ENCODE data around the gene ART4.
A peak's percentile ranks its signal among the peaks of the same experiment; 100 is the strongest.

The ART4 gene

DNA sequence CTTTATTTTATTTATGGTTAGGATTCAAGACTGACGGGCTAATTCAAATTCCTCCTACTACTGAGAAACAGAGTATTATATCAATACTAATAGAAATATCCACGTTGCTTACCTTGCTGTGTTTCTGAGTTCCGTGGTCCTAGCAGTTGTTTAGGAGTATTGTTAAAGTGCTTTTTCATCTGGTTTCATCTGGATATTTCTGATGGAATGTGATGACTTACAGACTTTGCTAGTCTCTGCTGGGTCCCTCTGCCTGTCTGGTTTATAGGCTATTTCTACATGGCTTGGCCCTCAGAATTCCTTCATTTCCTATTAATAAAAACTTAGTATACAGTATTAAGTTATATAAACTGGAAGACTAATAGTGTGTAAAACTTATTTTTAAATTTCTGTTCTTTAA, 29.3 kb downstream of the ART4 start, which contains the start of gene SMCO3:
Gene SMCO3, minus strand, starts transcription at position 169 of the 400 bp plus-strand sequence. CDS start 7,502 bp downstream, outside the sequence.
- no peaks in the 10 kb centered on the region for H3K9me3 ChIP-seq (ENCODE audit: control insufficient read depth, insufficient read depth, low read depth, low read length)
- no peaks in the 10 kb centered on the region for H3K36me3 ChIP-seq (ENCODE audit: control insufficient read depth in 2 of 2, insufficient read depth in 1 of 2, low read length in 2 of 2)
- no peak within 1 kb of the TSS for H3K27ac ChIP-seq (ENCODE audit: extremely low read depth, low read depth, low read length)
- no peak for TF ChIP-seq ZFP69B (tag by site-specific recombination; IDR thresholded peaks at IDR 0.05)
- no peak for TF ChIP-seq ZNF843 (tag by site-specific recombination; IDR thresholded peaks at IDR 0.05)
- TF ChIP-seq ZNF585B (tag by site-specific recombination; IDR thresholded peaks at IDR 0.05) = no peak
- TF ChIP-seq, protein P1, sequence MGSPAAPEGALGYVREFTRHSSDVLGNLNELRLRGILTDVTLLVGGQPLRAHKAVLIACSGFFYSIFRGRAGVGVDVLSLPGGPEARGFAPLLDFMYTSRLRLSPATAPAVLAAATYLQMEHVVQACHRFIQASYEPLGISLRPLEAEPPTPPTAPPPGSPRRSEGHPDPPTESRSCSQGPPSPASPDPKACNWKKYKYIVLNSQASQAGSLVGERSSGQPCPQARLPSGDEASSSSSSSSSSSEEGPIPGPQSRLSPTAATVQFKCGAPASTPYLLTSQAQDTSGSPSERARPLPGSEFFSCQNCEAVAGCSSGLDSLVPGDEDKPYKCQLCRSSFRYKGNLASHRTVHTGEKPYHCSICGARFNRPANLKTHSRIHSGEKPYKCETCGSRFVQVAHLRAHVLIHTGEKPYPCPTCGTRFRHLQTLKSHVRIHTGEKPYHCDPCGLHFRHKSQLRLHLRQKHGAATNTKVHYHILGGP (tag by site-specific recombination; IDR thresholded peaks at IDR 0.05) = no peak
- TF ChIP-seq, protein P2, sequence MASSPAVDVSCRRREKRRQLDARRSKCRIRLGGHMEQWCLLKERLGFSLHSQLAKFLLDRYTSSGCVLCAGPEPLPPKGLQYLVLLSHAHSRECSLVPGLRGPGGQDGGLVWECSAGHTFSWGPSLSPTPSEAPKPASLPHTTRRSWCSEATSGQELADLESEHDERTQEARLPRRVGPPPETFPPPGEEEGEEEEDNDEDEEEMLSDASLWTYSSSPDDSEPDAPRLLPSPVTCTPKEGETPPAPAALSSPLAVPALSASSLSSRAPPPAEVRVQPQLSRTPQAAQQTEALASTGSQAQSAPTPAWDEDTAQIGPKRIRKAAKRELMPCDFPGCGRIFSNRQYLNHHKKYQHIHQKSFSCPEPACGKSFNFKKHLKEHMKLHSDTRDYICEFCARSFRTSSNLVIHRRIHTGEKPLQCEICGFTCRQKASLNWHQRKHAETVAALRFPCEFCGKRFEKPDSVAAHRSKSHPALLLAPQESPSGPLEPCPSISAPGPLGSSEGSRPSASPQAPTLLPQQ (tag by site-specific recombination; IDR thresholded peaks at IDR 0.05) = no peak
- no peak for TF ChIP-seq KLF7 (tag by site-specific recombination; IDR thresholded peaks at IDR 0.05; ENCODE audit: borderline replicate concordance)
- no peak within 1 kb of the TSS for H3K4me3 ChIP-seq (ENCODE audit: low read depth, low read length)
- no peaks in the 10 kb centered on the region for H3K4me1 ChIP-seq (ENCODE audit: control insufficient read depth, insufficient read depth, low read length)
- ChIA-PET CTCF (interaction anchor here (1.2 kb wide), 2 partner anchors 9 to 44 kb away, joined by 3 read pairs; no protein-coding TSS in a partner anchor), POLR2A (interaction anchor here (1.6 kb wide), 1 partner anchor 11 kb away, joined by 4 read pairs; the partner anchor contains the start of genes C12orf60 and WBP11)

DNA sequence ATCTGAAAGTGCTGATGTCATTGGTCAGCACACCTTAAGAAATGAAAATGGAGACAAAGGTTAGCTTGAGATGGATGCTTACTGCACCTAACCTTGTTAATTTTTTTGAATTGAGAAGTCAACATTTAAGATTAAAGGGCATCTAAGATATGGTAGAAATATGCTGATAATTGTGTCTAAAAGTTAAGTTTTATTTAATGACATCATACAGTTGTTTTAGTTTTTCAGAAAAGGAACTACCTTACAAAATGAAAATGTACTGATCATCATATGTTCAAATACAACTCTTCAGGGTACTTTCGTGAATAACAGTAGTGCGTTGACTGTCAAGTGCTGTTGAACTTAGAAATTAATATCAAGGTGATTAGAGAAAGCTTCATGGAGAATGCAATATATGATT, 31.8 kb downstream of the ART4 start:
- CTCF ChIA-PET = interaction anchor here (0.6 to 2.7 kb wide), 14 partner anchors 10 to 412 kb away, joined by 3 to 10 read pairs (median 4); no protein-coding TSS in a partner anchor
- POLR2A ChIA-PET = no interaction called here

DNA sequence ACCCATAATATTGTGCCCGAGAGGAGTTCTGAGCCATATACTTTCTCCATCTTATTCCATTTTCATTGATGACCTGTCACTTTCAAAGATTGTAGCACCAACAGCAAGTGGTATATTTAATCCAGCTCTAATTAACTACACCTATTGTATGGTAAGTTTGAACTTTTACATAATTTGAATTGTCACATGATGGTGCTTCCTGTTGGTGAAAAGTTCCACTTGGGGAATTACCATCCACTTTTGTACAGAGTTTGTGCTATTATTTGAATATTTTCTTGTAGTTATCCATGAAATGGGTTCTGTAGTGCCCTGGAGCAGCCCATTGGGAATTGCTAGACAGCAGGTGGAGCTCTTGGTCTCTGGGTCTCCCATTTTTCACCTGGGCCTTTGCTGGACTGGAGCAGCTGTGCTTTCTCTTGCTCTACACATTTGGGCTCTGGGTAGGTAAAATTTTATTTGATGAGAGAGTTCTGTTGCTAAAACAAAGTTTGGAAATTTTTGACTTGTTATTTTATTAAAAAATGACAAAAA, 32.3 kb downstream of the ART4 start:
- no peaks in the 10 kb centered on the region for H3K4me1 ChIP-seq (ENCODE audit: control insufficient read depth, insufficient read depth, low read length)
- H3K27ac ChIP-seq (ENCODE audit: extremely low read depth, low read depth, low read length) = no peak overlapping the region
- CTCF ChIA-PET = interaction anchor here (0.6 to 2.7 kb wide), 16 partner anchors 11 to 413 kb away, joined by 3 to 10 read pairs (median 3); no protein-coding TSS in a partner anchor
- no peaks in the 10 kb centered on the region for H3K9me3 ChIP-seq (ENCODE audit: control insufficient read depth, insufficient read depth, low read depth, low read length)
- H3K4me3 ChIP-seq (ENCODE audit: low read depth, low read length) = no peak overlapping the region
- TF ChIP-seq ZNF654 (tag by site-specific recombination; IDR thresholded peaks at IDR 0.05; ENCODE audit: low read depth) (peak; percentile 25), ZEB2 (tag by site-specific recombination; IDR thresholded peaks at IDR 0.05) (no peak)
- no peaks in the 10 kb centered on the region for H3K36me3 ChIP-seq (ENCODE audit: control insufficient read depth in 2 of 2, insufficient read depth in 1 of 2, low read length in 2 of 2)
- POLR2A ChIA-PET = no interaction called here

More for the DNA sequence above, 31.8 kb downstream of the ART4 start:
- H3K4me3 ChIP-seq (ENCODE audit: low read depth, low read length) = no peak overlapping the region
- H3K36me3 ChIP-seq (ENCODE audit: control insufficient read depth in 2 of 2, insufficient read depth in 1 of 2, low read length in 2 of 2) = no peaks in the 10 kb centered on the region
- no peak for TF ChIP-seq ZNF560 (tag by site-specific recombination; IDR thresholded peaks at IDR 0.05; ENCODE audit: borderline replicate concordance)
- TF ChIP-seq, protein P3, sequence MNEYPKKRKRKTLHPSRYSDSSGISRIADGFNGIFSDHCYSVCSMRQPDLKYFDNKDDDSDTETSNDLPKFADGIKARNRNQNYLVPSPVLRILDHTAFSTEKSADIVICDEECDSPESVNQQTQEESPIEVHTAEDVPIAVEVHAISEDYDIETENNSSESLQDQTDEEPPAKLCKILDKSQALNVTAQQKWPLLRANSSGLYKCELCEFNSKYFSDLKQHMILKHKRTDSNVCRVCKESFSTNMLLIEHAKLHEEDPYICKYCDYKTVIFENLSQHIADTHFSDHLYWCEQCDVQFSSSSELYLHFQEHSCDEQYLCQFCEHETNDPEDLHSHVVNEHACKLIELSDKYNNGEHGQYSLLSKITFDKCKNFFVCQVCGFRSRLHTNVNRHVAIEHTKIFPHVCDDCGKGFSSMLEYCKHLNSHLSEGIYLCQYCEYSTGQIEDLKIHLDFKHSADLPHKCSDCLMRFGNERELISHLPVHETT (tag by site-specific recombination; IDR thresholded peaks at IDR 0.05) = no peak
- TF ChIP-seq, protein P4, sequence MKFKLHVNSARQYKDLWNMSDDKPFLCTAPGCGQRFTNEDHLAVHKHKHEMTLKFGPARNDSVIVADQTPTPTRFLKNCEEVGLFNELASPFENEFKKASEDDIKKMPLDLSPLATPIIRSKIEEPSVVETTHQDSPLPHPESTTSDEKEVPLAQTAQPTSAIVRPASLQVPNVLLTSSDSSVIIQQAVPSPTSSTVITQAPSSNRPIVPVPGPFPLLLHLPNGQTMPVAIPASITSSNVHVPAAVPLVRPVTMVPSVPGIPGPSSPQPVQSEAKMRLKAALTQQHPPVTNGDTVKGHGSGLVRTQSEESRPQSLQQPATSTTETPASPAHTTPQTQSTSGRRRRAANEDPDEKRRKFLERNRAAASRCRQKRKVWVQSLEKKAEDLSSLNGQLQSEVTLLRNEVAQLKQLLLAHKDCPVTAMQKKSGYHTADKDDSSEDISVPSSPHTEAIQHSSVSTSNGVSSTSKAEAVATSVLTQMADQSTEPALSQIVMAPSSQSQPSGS (tag by site-specific recombination; IDR thresholded peaks at IDR 0.05; ENCODE audit: low read depth) = peak; percentile 77
- no peak for TF ChIP-seq MYNN (tag by site-specific recombination; IDR thresholded peaks at IDR 0.05; ENCODE audit: borderline replicate concordance)
- no peak for TF ChIP-seq ZNF404 (tag by site-specific recombination; IDR thresholded peaks at IDR 0.05)
- H3K4me1 ChIP-seq (ENCODE audit: control insufficient read depth, insufficient read depth, low read length) = no peaks in the 10 kb centered on the region
- no peaks in the 10 kb centered on the region for H3K9me3 ChIP-seq (ENCODE audit: control insufficient read depth, insufficient read depth, low read depth, low read length)
- H3K27ac ChIP-seq (ENCODE audit: extremely low read depth, low read depth, low read length) = no peak overlapping the region
